ENCODE measurements around the gene SESTD1. TPM values are rescaled to one million over a fixed set of nuclear protein-coding genes. Genes with fewer than 3 reads are reported as not detected.

SESTD1 gene
- total RNA-seq, 2 experiments from 2014 or later, result 10.4 to 14.9 TPM

GRCh38 chr2:179239195-179239594, 25.4 kb downstream of the SESTD1 start:
- peaks cover 14% of the 10 kb centered on the region for H3K36me3 Mint-ChIP-seq
- peak overlapping the region; percentile 36 for H3K4me3 Mint-ChIP-seq
- peaks cover 30% of the 10 kb centered on the region for H3K4me1 Mint-ChIP-seq
- ATAC-seq (ENCODE audit: low read depth) (peak; percentile 92), DNase-seq (no peak)
- POLR2A ChIA-PET, result interaction anchor here (1.1 kb wide), 2 partner anchors 15 to 190 kb away, joined by 3 to 5 read pairs; partner anchors contain the start of gene CCDC141
- peaks cover 1% of the 10 kb centered on the region for H3K9me3 Mint-ChIP-seq
- peak overlapping the region; percentile 53 for H3K27ac Mint-ChIP-seq
- peaks cover 1% of the 10 kb centered on the region for H3K27me3 Mint-ChIP-seq

- no peak overlapping the region for H3K4me3 Mint-ChIP-seq
- H3K36me3 Mint-ChIP-seq, result peaks cover 14% of the 10 kb centered on the region
- peaks cover 1% of the 10 kb centered on the region for H3K9me3 Mint-ChIP-seq
- ATAC-seq (ENCODE audit: low read depth), result no peak
- no peak for DNase-seq
- H3K27me3 Mint-ChIP-seq, result no peaks in the 10 kb centered on the region
- POLR2A ChIA-PET, result no interaction called here
- no peak overlapping the region for H3K27ac Mint-ChIP-seq
- peaks cover 30% of the 10 kb centered on the region for H3K4me1 Mint-ChIP-seq
These were observed 26.6 kb downstream of the SESTD1 start for GRCh38 chr2:179238027-179238426.

- Mint-ChIP-seq H3K4me1 (peaks cover 30% of the 10 kb centered on the region), H3K9me3 (peaks cover 1% of the 10 kb centered on the region), H3K27ac (no peak overlapping the region), H3K36me3 (peaks cover 14% of the 10 kb centered on the region), H3K4me3 (no peak overlapping the region), H3K27me3 (no peaks in the 10 kb centered on the region)
- no peak for DNase-seq
- ATAC-seq (ENCODE audit: low read depth), result no peak
- POLR2A ChIA-PET, result no interaction called here
These were observed 27.3 kb downstream of the SESTD1 start for GRCh38 chr2:179237209-179237946.

- Mint-ChIP-seq H3K27ac (no peak overlapping the region), H3K9me3 (peaks cover 1% of the 10 kb centered on the region), H3K4me3 (no peak overlapping the region), H3K36me3 (peaks cover 10% of the 10 kb centered on the region), H3K27me3 (no peaks in the 10 kb centered on the region), H3K4me1 (peaks cover 30% of the 10 kb centered on the region)
- no peak for DNase-seq
- no peak for ATAC-seq (ENCODE audit: low read depth)
- POLR2A ChIA-PET, result no interaction called here
These were observed 29.0 kb downstream of the SESTD1 start for GRCh38 chr2:179235463-179236108.

- DNase-seq (no peak), ATAC-seq (ENCODE audit: low read depth) (no peak)
- H3K27me3 Mint-ChIP-seq, result no peaks in the 10 kb centered on the region
- H3K9me3 Mint-ChIP-seq, result peaks cover 1% of the 10 kb centered on the region
- peaks cover 12% of the 10 kb centered on the region for H3K36me3 Mint-ChIP-seq
- peaks cover 23% of the 10 kb centered on the region for H3K4me1 Mint-ChIP-seq
- H3K27ac Mint-ChIP-seq, result no peak overlapping the region
- no peak overlapping the region for H3K4me3 Mint-ChIP-seq
- POLR2A ChIA-PET, result interaction anchor here (0.7 kb wide), 1 partner anchor 31 kb away, joined by 4 read pairs; no protein-coding TSS in a partner anchor
These were observed 29.9 kb downstream of the SESTD1 start for GRCh38 chr2:179234658-179235240.

GRCh38 chr2:179233626-179234430, 30.8 kb downstream of the SESTD1 start:
- Mint-ChIP-seq H3K9me3 (peaks cover 1% of the 10 kb centered on the region), H3K4me1 (peaks cover 15% of the 10 kb centered on the region), H3K36me3 (peaks cover 14% of the 10 kb centered on the region), H3K4me3 (no peak overlapping the region), H3K27me3 (no peaks in the 10 kb centered on the region), H3K27ac (no peak overlapping the region)
- POLR2A ChIA-PET, result interaction anchor here (0.7 kb wide), 1 partner anchor 32 kb away, joined by 4 read pairs; no protein-coding TSS in a partner anchor
- ATAC-seq (ENCODE audit: low read depth), result no peak
- no peak for DNase-seq

GRCh38 chr2:179233083-179233490, 31.5 kb downstream of the SESTD1 start:
- Mint-ChIP-seq H3K9me3 (peaks cover 1% of the 10 kb centered on the region), H3K27me3 (no peaks in the 10 kb centered on the region), H3K27ac (no peak overlapping the region), H3K4me3 (no peak overlapping the region), H3K36me3 (peaks cover 14% of the 10 kb centered on the region), H3K4me1 (peaks cover 9% of the 10 kb centered on the region)
- POLR2A ChIA-PET, result no interaction called here
- ATAC-seq (ENCODE audit: low read depth) (no peak), DNase-seq (no peak)

GRCh38 chr2:179226961-179227259, 37.7 kb downstream of the SESTD1 start:
- H3K36me3 Mint-ChIP-seq, result peaks cover 3% of the 10 kb centered on the region
- POLR2A ChIA-PET, result no interaction called here

GRCh38 chr2:179226203-179226960, 38.2 kb downstream of the SESTD1 start:
- peaks cover 2% of the 10 kb centered on the region for H3K27me3 Mint-ChIP-seq
- POLR2A ChIA-PET, result no interaction called here
- ATAC-seq (ENCODE audit: low read depth) (no peak), DNase-seq (no peak)
- no peak overlapping the region for H3K27ac Mint-ChIP-seq
- H3K36me3 Mint-ChIP-seq, result peaks cover 3% of the 10 kb centered on the region
- no peak overlapping the region for H3K4me3 Mint-ChIP-seq
- H3K4me1 Mint-ChIP-seq, result no peaks in the 10 kb centered on the region
- no peaks in the 10 kb centered on the region for H3K9me3 Mint-ChIP-seq

More at GRCh38 chr2:179226961-179227259, 37.7 kb downstream of the SESTD1 start:
- Mint-ChIP-seq H3K27me3 (peaks cover 2% of the 10 kb centered on the region), H3K4me1 (no peaks in the 10 kb centered on the region), H3K9me3 (no peaks in the 10 kb centered on the region), H3K4me3 (no peak overlapping the region), H3K27ac (no peak overlapping the region)
- ATAC-seq (ENCODE audit: low read depth), result no peak
- DNase-seq, result no peak

GRCh38 chr2:179224361-179224760, 40.3 kb downstream of the SESTD1 start:
- H3K4me3 Mint-ChIP-seq, result no peak overlapping the region
- POLR2A ChIA-PET, result no interaction called here
- H3K9me3 Mint-ChIP-seq, result no peaks in the 10 kb centered on the region
- no peaks in the 10 kb centered on the region for H3K36me3 Mint-ChIP-seq
- H3K4me1 Mint-ChIP-seq, result no peaks in the 10 kb centered on the region
- peaks cover 2% of the 10 kb centered on the region for H3K27me3 Mint-ChIP-seq
- DNase-seq, result no peak
- ATAC-seq (ENCODE audit: low read depth), result no peak
- H3K27ac Mint-ChIP-seq, result no peak overlapping the region

- Mint-ChIP-seq H3K4me3 (no peak overlapping the region), H3K27ac (no peak overlapping the region), H3K27me3 (no peaks in the 10 kb centered on the region), H3K9me3 (no peaks in the 10 kb centered on the region), H3K4me1 (no peaks in the 10 kb centered on the region), H3K36me3 (no peaks in the 10 kb centered on the region)
- ATAC-seq (ENCODE audit: low read depth), result no peak
- DNase-seq, result no peak
- POLR2A ChIA-PET, result no interaction called here
These were observed 42.6 kb downstream of the SESTD1 start for GRCh38 chr2:179222076-179222475.

GRCh38 chr2:179218848-179219594, 45.6 kb downstream of the SESTD1 start:
- Mint-ChIP-seq H3K4me1 (no peaks in the 10 kb centered on the region), H3K27me3 (no peaks in the 10 kb centered on the region), H3K27ac (no peak overlapping the region), H3K9me3 (no peaks in the 10 kb centered on the region), H3K4me3 (no peak overlapping the region), H3K36me3 (no peaks in the 10 kb centered on the region)
- ATAC-seq (ENCODE audit: low read depth) (peak; percentile 54), DNase-seq (peak; percentile 39)
- POLR2A ChIA-PET, result no interaction called here
